AG04450 (cell line): ENCODE data around the gene ZNF398. TPM values are rescaled to one million over a fixed set of nuclear protein-coding genes. Genes with fewer than 3 reads are reported as not detected.

Experiments used
- CTCF ChIA-PET: fragments of 300-600, 350-600 bp; formaldehyde crosslinking; extraction: SDS; loops from one replicate; lab custom pipeline; 2022; ENCODE audit warnings: antibody characterized with exemption, inconsistent platforms; lab: Charles Lee
- POLR2A ChIA-PET: fragments of 350-600 bp; formaldehyde crosslinking; extraction: SDS; loops from one replicate; lab custom pipeline; 2021; ENCODE audit warnings: antibody characterized with exemption, inconsistent platforms; lab: Yijun Ruan, JAX
- DNase-seq: peaks from one replicate; pipeline ENCODE4 v3.0.0-alpha.2; 2011; ENCODE audit warnings: low read depth, low spot score
- H3K27ac ChIP-seq: one replicate; pipeline ENCODE4 v1.5.1; 2012; ENCODE audit warnings: low read depth, low read length, control low read depth
- H3K27me3 ChIP-seq: one replicate; pipeline ENCODE4 v1.6.0; 2012; ENCODE audit warnings: low read length; ENCODE audit not compliant: control insufficient read depth, insufficient read depth
- H3K4me3 ChIP-seq: 2 replicates; pipeline ENCODE4 v1.5.1; 2011; ENCODE audit warnings: mild to moderate bottlenecking, low read depth, low read length, control low read depth
- H3K9me3 ChIP-seq: 2 replicates; pipeline ENCODE4 v1.5.1; 2012; ENCODE audit warnings: low read length; ENCODE audit not compliant: control insufficient read depth, insufficient read depth
- CTCF ChIP-seq: IDR thresholded peaks from 2 replicates; pipeline ENCODE4 v1.5.1; 2011; ENCODE audit warnings: low read depth, low read length, control low read depth, inconsistent platforms
- polyA plus RNA-seq: library from polyadenylated mRNA; depleted of rRNA; stranded (reverse); fragments of >200 nt; gene quantifications from 2 replicates; pipeline ENCODE4 v1.2.3, GENCODE V29; 2011

Gene ZNF398
- polyA plus RNA-seq, 1 experiment, result 6.6 TPM

DNA sequence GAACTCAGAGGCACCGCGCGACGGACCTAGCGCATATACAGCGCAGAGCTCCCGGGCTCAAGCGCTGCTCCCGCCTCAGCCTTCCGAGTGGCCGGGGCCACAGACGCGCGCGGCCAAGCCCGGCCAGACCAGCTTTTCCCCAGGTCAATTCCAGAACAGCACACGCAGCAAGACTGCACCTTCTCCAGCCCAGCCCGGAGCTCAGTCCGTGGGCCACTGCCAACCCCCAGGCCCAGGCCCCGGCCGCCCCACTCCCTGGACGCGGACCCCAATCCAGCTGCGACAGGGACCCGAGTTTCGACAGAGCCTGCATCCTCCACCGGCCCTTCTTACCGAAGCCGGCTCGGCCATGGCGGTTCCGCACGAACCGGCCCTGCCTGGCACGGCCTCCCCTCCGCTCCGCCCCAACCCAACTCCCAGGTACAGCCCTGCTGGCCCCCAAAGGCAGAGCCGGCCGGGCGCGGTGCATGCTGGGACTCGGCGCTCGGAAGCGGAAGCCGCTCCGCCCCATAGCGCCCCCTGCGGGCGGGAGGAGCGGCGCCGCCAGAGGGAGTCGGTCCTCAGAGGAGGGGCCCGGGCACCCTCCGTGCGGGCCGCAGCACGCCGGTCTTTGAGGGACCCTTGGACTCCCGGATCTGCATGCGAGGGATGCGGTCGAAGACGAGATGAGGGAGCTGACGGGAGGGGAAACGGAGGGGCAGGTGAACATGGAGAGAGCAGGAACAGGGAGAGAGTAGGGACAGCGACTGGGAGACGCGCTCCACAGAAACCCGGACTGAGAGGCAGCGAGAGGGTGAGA lies 21.2 kb upstream of the ZNF398 start, which contains the start of gene ZNF425:
TSS of gene ZNF425 (minus strand) at position 462 of the 799 bp plus-strand sequence. CDS start at position 351, 111 bp downstream.
- Histone ChIP-seq H3K4me3 (peak within 1 kb of the TSS; percentile 91), H3K27me3 (no peaks in the 10 kb centered on the region), H3K9me3 (peaks cover 3% of the 10 kb centered on the region), H3K27ac (peak within 1 kb of the TSS; percentile 82)
- TF ChIP-seq CTCF, result peak; percentile 90
- ChIA-PET POLR2A (interaction anchor here (0.6 to 2.2 kb wide), 7 partner anchors 22 to 137 kb away, joined by 3 to 20 read pairs (median 4); partner anchors contain the start of genes ZNF282 and ZNF398), CTCF (interaction anchor here (0.6 to 4.1 kb wide), 45 partner anchors 8 to 497 kb away, joined by 3 to 41 read pairs (median 4); partner anchors contain the start of genes ZNF282, ZNF398 and ZNF786)
- DNase-seq, result peak; percentile 72

GRCh38 chr7:149126662-149127266 lies 20.5 kb upstream of the ZNF398 start:
- POLR2A ChIA-PET, result interaction anchor here (2.2 kb wide), 2 partner anchors 21 to 69 kb away, joined by 8 to 20 read pairs; partner anchors contain the start of genes ZNF282 and ZNF398
- DNase-seq, result no peak
- TF ChIP-seq CTCF, result no peak

DNA sequence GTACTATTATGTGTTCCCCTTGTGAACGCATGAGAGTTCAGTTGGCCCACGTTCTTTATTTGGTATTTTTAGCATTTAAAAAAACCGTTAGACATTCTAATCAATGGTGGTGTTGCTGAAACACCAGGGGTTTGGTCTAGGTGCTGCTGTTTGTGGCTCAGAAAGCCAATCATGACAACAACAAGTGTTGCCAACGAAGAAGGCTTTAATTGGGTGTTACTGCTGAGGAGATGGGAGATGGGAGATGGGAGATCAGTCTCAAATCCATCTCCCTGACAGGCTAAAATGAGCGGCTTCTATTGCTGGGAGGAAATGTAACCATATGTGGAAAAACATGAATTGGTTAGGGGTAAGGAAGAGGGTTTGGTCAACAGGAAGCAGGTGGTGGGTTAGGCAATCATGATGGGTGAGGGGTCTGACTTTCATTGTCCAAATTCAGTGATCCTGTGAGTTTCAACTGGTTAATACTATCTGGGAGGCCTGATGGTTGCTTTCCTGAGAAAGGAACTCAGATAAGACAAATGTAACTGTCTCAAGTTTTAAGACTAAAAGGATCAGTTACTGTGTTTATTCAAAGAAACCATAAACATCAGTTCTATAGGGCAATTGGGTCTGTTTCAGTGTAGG lies 16.6 kb upstream of the ZNF398 start:
- no peak overlapping the region for H3K4me3 ChIP-seq
- ChIA-PET POLR2A (no interaction called here), CTCF (no interaction called here)
- no peaks in the 10 kb centered on the region for H3K27me3 ChIP-seq
- no peak for TF ChIP-seq CTCF
- H3K27ac ChIP-seq, result no peak overlapping the region
- peaks cover 7% of the 10 kb centered on the region for H3K9me3 ChIP-seq
- DNase-seq, result no peak

More at GRCh38 chr7:149126662-149127266, 20.5 kb upstream of the ZNF398 start:
- CTCF ChIA-PET, result interaction anchor here (0.6 to 4.1 kb wide), 39 partner anchors 9 to 426 kb away, joined by 3 to 41 read pairs (median 4); partner anchors contain the start of genes ZNF282, ZNF398 and ZNF786
- Histone ChIP-seq H3K4me3 (peak overlapping the region; percentile 91), H3K27me3 (no peaks in the 10 kb centered on the region), H3K27ac (peak overlapping the region; percentile 65), H3K9me3 (peaks cover 7% of the 10 kb centered on the region)

DNA sequence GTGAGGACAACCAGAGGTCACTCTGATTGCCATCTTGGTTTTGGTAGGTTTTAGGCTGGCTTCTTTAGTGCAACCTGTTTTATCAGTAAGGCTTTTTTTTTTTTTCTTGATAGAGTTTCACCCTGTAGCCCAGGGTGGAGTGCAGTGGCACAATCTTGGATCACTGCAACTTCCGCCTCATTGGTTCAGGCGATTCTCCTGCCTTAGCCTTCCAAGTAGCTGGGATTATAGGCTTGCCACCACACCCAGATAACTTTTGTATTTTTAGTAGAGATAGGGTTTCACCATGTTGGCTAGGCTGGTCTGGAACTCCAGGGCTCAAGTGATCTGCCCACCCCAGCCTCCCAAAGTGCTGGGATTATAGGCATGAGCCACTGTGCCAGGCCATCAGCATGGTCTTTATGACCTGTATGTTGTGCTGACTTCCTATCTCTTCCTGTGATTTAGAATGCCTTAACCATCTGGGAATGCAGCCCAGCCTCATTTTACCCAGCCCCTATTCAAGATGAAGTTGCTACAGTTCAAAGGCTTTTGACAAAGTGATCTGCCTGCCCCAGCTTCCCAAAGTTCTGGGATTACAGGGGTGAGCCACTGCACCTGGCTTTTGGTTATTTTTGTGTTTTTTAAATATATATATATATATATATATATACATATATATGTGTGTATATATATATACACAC lies 14.1 kb upstream of the ZNF398 start:
- no peak for TF ChIP-seq CTCF
- ChIA-PET CTCF (interaction anchor here (1.3 kb wide), 1 partner anchor 14 kb away, joined by 5 read pairs; the partner anchor contains the start of gene ZNF398), POLR2A (no interaction called here)
- Histone ChIP-seq H3K27ac (no peak overlapping the region), H3K27me3 (no peaks in the 10 kb centered on the region), H3K9me3 (peaks cover 9% of the 10 kb centered on the region), H3K4me3 (no peak overlapping the region)
- DNase-seq, result no peak
